CD14-positive monocyte (primary cell): ENCODE measurements around the gene PKIB. TPM values are rescaled to one million over a fixed set of nuclear protein-coding genes. Genes with fewer than 3 reads are reported as not detected.

Experiments
- DNase-seq, 3 donors: peaks; one replicate each; pipeline ENCODE4 v3.0.0-alpha.2; 2011 to 2022
- H2AFZ ChIP-seq: 2 replicates; pipeline ENCODE4 v1.6.0; 2012; ENCODE audit warnings: mild to moderate bottlenecking, low read depth, low read length, inconsistent platforms; ENCODE audit not compliant: insufficient read depth, poor library complexity, severe bottlenecking
- H3K27ac ChIP-seq, 2 donors: 1 replicate in 1 of 2; 2 replicates in 1 of 2; pipeline ENCODE4 v1.5.1; 2012 to 2013; ENCODE audit warnings: low read length in 2 of 2, control low read depth in 1 of 2, inconsistent platforms in 1 of 2, low read depth in 1 of 2, mild to moderate bottlenecking in 1 of 2
- H3K27me3 ChIP-seq, 2 donors: one replicate each; pipeline versions ENCODE4 v1.6.0 to v1.6.1; 2011 to 2013; ENCODE audit warnings: low read length in 2 of 2; ENCODE audit not compliant: control insufficient read depth in 2 of 2, insufficient read depth in 2 of 2
- H3K36me3 ChIP-seq, 2 donors: replicated peaks in 1 of 2; 1 replicate in 1 of 2; 2 replicates in 1 of 2; pipeline versions ENCODE4 v1.5.1 to v1.6.1; 2012 to 2013; ENCODE audit warnings: low read length in 2 of 2, control low read depth in 1 of 2, inconsistent platforms in 1 of 2, mild to moderate bottlenecking in 1 of 2; ENCODE audit not compliant: insufficient read depth in 2 of 2, control insufficient read depth in 1 of 2
- H3K4me1 ChIP-seq, 2 donors: 1 replicate in 1 of 2; 2 replicates in 1 of 2; pipeline versions ENCODE4 v1.5.1 to v1.6.1; 2012 to 2013; ENCODE audit warnings: low read length in 2 of 2, control low read depth in 1 of 2, inconsistent platforms in 1 of 2, mild to moderate bottlenecking in 1 of 2, moderate library complexity in 1 of 2; ENCODE audit not compliant: insufficient read depth in 2 of 2, control insufficient read depth in 1 of 2
- H3K4me2 ChIP-seq: replicated peaks from 2 replicates; pipeline ENCODE3; 2012; ENCODE audit warnings: low read length, moderate library complexity, mild to moderate bottlenecking; ENCODE audit not compliant: poor library complexity, severe bottlenecking; ENCODE audit errors: extremely low read depth
- H3K4me3 ChIP-seq, 3 experiments: fragments of 200-600 bp in 1 of 3; sonication (generic) in 1 of 3; replicated peaks in 1 of 3; 1 replicate in 2 of 3; 2 replicates in 1 of 3; pipeline ENCODE4 v1.5.1; 2011 to 2013; ENCODE audit warnings: low read length in 3 of 3, mild to moderate bottlenecking in 3 of 3, control low read depth in 2 of 3, low read depth in 2 of 3, inconsistent platforms in 1 of 3, moderate library complexity in 1 of 3
- H3K79me2 ChIP-seq: 2 replicates; pipeline ENCODE4 v1.6.0; 2012; ENCODE audit warnings: mild to moderate bottlenecking, control low read depth, inconsistent platforms, low read length, moderate library complexity; ENCODE audit not compliant: insufficient read depth
- H3K9ac ChIP-seq: 2 replicates; pipeline ENCODE4 v1.6.0; 2017; ENCODE audit warnings: low read length, mild to moderate bottlenecking; ENCODE audit not compliant: insufficient read depth, poor library complexity, severe bottlenecking
- H3K9me3 ChIP-seq, 2 donors: replicated peaks in 1 of 2; 1 replicate in 1 of 2; 2 replicates in 1 of 2; pipeline versions ENCODE4 v1.5.1 to v1.6.1; 2012 to 2013; ENCODE audit warnings: low read length in 2 of 2, control low read depth in 1 of 2; ENCODE audit not compliant: control insufficient read depth in 1 of 2, insufficient read depth in 1 of 2
- H4K20me1 ChIP-seq: 2 replicates; pipeline ENCODE4 v1.6.0; 2012; ENCODE audit warnings: mild to moderate bottlenecking, low read length, control low read depth, moderate library complexity; ENCODE audit not compliant: insufficient read depth
- H3K27ac Mint-ChIP-seq, 7 donors: one replicate each; pipeline ENCODE4 v1.8.0; 2020; ENCODE audit warnings: mild to moderate bottlenecking in 7 of 7, mixed read lengths in 7 of 7, moderate library complexity in 6 of 7, inconsistent platforms in 2 of 7
- H3K27me3 Mint-ChIP-seq, 3 donors: one replicate each; pipeline ENCODE4 v1.8.0; 2021 to 2022; ENCODE audit warnings: low read depth in 3 of 3, mild to moderate bottlenecking in 3 of 3, mixed read lengths in 3 of 3, moderate library complexity in 3 of 3, inconsistent platforms in 1 of 3
- H3K36me3 Mint-ChIP-seq, 2 donors: one replicate each; pipeline ENCODE4 v1.8.0; 2020; ENCODE audit warnings: mixed read lengths in 2 of 2, inconsistent platforms in 1 of 2, mild to moderate bottlenecking in 1 of 2
- H3K4me1 Mint-ChIP-seq: one replicate; pipeline ENCODE4 v1.8.0; 2020; ENCODE audit warnings: mild to moderate bottlenecking, mixed read lengths
- H3K4me3 Mint-ChIP-seq, 2 donors: one replicate each; pipeline ENCODE4 v1.8.0; 2020; ENCODE audit warnings: mild to moderate bottlenecking in 2 of 2, mixed read lengths in 2 of 2, moderate library complexity in 1 of 2
- H3K9me3 Mint-ChIP-seq, 7 donors: one replicate each; pipeline ENCODE4 v1.8.0; 2020 to 2022; ENCODE audit warnings: mixed read lengths in 7 of 7, mild to moderate bottlenecking in 6 of 7, moderate library complexity in 6 of 7, inconsistent platforms in 2 of 7
- WGBS: methylation state at CpG from one replicate; pipeline ENCODE4 v1.1.5; 2013; ENCODE audit warnings: missing lambda C conversion rate; ENCODE audit not compliant: insufficient coverage; 5-methylcytosine and 5-hydroxymethylcytosine counted together
- intact Hi-C, 2 donors: fragments of 100-400 bp; cut with micrococcal nuclease; formaldehyde crosslinking; loops; one replicate each; pipeline versions ENCODE4 v1.15.0 to v1.15.1; 2023
- polyA plus RNA-seq, 3 donors: library from polyadenylated mRNA; depleted of rRNA in 1 of 3; unstranded in 2 of 3; stranded (reverse) in 1 of 3; fragments of 300-500 nt in 2 of 3; fragments of >200 nt in 1 of 3; fragmentation: Illumina TruSeq in 2 of 3; gene quantifications; 1 replicate in 2 of 3; 2 replicates in 1 of 3; pipeline ENCODE4 v1.2.3, GENCODE V29; 2012 to 2021
- TF ChIP-seq, protein P1 (sequence below): fragments of 200-600 bp; IDR thresholded peaks from one replicate; pipeline ENCODE4 v1.8.0; 2022; ENCODE audit warnings: antibody characterized with exemption, mild to moderate bottlenecking

The PKIB gene
- polyA plus RNA-seq, 3 donors, result 1.3 to 2.0 (median 1.4) TPM

DNA sequence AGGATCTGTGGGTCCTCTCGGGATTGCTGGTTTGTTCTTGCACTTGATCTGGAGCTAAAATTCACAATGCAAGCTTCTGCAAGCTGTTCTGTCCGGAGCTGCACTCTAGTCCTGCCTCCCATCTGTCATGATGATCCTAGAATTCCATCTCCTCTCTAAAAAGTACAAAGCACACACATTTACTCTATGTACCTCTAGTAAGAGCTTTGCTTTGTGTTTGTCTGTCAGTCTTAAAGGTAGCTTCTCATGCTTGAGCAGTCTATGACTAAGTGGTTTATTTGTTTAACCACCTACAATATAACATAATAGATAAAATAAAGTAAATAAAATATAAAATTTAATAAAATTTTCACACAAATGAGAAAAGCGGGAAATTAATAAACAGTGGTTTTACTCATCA is 46.0 kb upstream of the PKIB start:
- TF ChIP-seq, protein P1, sequence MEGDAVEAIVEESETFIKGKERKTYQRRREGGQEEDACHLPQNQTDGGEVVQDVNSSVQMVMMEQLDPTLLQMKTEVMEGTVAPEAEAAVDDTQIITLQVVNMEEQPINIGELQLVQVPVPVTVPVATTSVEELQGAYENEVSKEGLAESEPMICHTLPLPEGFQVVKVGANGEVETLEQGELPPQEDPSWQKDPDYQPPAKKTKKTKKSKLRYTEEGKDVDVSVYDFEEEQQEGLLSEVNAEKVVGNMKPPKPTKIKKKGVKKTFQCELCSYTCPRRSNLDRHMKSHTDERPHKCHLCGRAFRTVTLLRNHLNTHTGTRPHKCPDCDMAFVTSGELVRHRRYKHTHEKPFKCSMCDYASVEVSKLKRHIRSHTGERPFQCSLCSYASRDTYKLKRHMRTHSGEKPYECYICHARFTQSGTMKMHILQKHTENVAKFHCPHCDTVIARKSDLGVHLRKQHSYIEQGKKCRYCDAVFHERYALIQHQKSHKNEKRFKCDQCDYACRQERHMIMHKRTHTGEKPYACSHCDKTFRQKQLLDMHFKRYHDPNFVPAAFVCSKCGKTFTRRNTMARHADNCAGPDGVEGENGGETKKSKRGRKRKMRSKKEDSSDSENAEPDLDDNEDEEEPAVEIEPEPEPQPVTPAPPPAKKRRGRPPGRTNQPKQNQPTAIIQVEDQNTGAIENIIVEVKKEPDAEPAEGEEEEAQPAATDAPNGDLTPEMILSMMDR, result no peak
- no peaks in the 10 kb centered on the region for H4K20me1 ChIP-seq
- Mint-ChIP-seq H3K27ac (no peak overlapping the region), H3K9me3 (peaks cover 1 to 17% (median 11%) of the 10 kb centered on the region in 7 donors), H3K4me1 (no peaks in the 10 kb centered on the region), H3K4me3 (no peak overlapping the region), H3K36me3 (no peaks in the 10 kb centered on the region), H3K27me3 (peaks cover 0 to 3% (median 0%) of the 10 kb centered on the region in 3 donors)
- H3K36me3 ChIP-seq, result no peaks in the 10 kb centered on the region
- H3K4me1 ChIP-seq, result no peaks in the 10 kb centered on the region
- no peak overlapping the region for H3K9ac ChIP-seq
- no peak overlapping the region for H2AFZ ChIP-seq
- no peaks in the 10 kb centered on the region for H3K27me3 ChIP-seq
- intact Hi-C loops, result no loop called here
- no peak overlapping the region for H3K4me3 ChIP-seq
- no peak overlapping the region for H3K4me2 ChIP-seq
- no peak for DNase-seq
- H3K27ac ChIP-seq, result no peak overlapping the region
- 100% methylated on average over 2 of the region's 3 CpGs for WGBS
- H3K79me2 ChIP-seq, result no peaks in the 10 kb centered on the region
- peaks cover 0 to 16% of the 10 kb centered on the region in 2 donors for H3K9me3 ChIP-seq

DNA sequence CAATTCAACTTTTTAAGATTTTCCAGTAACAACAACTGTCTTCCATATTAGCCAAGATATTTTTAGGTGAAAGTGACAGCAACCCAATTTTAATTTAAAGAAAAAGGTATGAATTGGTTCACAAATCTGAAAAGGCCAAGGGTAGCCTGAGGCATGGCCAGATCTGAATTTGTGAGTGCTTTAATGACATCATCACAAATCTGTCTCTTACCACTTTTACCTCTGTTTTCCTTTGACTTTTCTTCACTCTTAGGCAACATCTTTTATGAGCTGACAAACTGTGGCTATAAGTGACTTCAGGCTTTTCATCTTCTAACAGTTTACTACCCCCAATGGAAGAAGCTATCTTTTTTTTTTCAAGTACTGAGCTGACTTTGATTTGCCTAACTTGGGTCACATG is 44.5 kb upstream of the PKIB start:
- peaks cover 0 to 16% of the 10 kb centered on the region in 2 donors for H3K9me3 ChIP-seq
- intact Hi-C loops, result no loop called here
- H3K27me3 Mint-ChIP-seq, result peaks cover 0 to 7% (median 0%) of the 10 kb centered on the region in 3 donors
- H3K36me3 Mint-ChIP-seq, result no peaks in the 10 kb centered on the region
- H3K36me3 ChIP-seq, result no peaks in the 10 kb centered on the region
- H3K27ac ChIP-seq, result no peak overlapping the region
- no peak overlapping the region for H3K4me3 ChIP-seq
- no peaks in the 10 kb centered on the region for H3K27me3 ChIP-seq
- no peaks in the 10 kb centered on the region for H4K20me1 ChIP-seq
- H3K4me3 Mint-ChIP-seq, result no peak overlapping the region
- DNase-seq, result no peak
- H3K27ac Mint-ChIP-seq, result no peak overlapping the region
- H3K9ac ChIP-seq, result no peak overlapping the region
- H3K79me2 ChIP-seq, result no peaks in the 10 kb centered on the region
- peaks cover 3 to 19% (median 10%) of the 10 kb centered on the region in 7 donors for H3K9me3 Mint-ChIP-seq
- no peak overlapping the region for H3K4me2 ChIP-seq
- H2AFZ ChIP-seq, result no peak overlapping the region
- TF ChIP-seq, protein P1, result no peak
- no peaks in the 10 kb centered on the region for H3K4me1 ChIP-seq
- no peaks in the 10 kb centered on the region for H3K4me1 Mint-ChIP-seq
